Limb (tissue), 2 donors: Measurements from ENCODE around the gene PRKCZ.

ENCODE experiments used
- DNase-seq, 2 donors: peaks; one replicate each; pipeline ENCODE4 v3.0.0-alpha.2; 2016; ENCODE audit errors: extremely low spot score in 2 of 2

PRKCZ gene

DNA sequence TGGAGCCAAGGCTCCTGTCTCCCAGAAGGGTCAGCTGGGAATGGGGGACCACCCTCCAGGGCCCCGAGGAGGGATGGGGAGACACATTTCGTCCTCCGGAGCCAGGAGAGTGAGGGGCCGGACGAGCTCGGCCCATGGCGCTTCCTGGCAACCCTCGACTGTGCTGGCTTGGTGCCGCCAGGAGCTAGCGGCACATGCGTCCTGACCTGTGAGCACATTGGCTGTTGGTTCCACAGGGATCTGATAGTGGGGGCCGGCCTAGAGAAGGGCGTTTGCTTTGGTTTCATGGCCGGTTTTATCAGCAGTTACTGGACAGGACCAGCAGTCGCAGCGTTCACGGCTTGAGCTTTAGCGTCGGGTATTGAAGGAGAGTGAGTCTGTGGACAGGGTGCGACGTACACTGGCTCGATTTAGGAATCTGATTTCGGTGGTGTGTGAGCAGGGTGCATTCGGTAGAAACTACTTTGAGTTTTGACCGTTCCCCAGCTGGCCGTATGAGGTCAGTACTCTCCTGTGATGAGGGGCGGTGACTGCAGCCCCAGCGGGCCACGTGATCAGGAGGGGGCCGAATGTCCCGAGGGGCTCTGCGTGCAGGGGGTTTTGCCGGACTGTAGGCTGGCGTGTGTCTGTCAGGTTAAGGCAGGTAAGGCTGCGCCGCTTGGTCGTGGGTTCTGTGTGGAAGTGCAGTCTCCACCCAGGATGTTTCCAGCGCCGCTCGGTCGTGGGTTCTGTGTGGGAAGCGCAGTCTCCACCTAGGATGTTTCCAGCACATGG lies 125.7 kb downstream of the PRKCZ start:
- no peak for DNase-seq

DNA sequence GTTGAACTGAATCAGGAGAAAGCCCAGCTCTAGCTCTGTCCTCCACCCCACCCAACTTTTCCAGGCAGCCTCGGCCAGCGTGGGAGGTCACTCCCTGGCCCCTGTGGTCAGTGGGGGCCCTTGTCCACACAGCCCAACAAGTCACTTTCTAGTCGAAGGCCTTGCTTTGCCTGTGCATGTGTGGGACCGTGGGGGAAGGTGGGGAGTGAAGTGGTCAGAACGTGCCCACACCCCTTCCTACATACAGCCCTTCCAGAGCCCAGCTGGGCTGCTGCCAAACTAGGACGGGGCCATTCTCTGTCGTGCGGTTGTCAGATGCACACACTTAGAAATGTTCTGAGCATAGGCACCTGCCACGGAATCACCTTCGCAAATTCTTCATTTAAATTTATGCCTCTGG lies 126.4 kb downstream of the PRKCZ start:
- DNase-seq: no peak

DNA sequence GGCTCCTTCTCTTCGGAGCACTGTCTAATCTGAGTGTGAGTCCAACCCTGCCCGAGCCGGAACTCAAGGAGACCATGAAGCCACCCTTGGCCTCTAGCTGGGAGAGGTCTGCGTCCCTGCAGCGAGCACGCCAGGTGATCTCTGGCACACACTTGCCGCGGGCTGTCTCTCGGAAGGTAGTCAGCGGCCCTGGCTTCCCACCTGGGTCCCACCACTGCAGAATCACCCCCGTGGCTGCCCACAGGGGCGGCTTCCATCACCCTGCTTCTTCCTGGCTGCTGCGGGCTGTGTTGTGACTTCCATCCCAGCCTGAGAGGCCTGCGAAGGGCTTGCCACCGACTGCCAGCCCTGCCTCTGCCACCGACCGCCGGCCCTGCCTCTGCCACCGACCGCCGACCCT lies 127.3 kb downstream of the PRKCZ start:
- no peak for DNase-seq

DNA sequence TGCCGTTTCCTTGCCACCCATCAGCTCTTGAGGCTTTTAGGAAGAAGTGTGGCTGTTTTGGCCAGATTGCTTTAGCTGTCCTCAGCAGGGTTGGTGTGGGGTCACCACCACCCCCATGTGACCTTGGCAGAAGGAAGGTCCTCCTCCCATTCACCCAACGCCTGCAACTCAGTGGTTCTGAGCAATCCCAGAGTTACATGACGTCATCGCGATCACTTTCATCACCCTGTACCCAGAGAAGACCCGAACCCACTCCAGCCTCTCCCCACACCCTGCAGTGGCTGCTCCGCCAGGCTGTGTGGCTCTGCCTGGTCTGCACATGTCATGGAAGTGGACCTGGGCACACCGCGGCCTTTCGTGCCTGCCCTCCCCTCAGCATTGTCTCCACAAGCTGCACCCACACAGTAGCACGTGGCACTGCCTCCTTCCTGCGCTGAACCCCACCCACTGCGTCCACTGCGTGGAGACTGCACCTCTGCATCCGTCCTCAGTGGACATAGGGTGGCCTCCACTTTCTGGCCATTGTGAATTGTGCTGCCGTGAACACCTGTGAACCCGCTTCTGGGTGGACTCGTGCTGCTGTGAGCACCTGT lies 127.8 kb downstream of the PRKCZ start:
- no peak for DNase-seq

DNA sequence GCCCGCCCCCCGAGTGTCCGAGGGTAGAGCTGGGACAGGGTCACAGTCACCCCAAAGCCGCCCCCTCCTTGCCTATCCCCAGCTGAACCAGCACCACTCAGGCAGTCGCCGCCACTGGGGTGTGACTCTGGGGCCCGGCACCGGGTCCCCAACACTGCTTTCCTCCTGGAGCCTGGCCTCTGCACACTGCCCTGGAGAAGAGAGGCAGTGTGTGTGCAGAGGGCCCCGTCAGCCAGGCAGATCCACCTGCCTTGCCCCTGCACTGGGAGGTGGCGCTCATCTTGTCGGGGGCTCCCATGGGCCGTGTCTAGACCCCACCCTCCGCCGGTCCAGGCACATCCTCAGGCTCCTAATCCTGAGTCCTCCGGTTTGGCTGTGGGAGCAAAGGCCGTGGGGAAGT lies 128.7 kb downstream of the PRKCZ start:
- no peak for DNase-seq

DNA sequence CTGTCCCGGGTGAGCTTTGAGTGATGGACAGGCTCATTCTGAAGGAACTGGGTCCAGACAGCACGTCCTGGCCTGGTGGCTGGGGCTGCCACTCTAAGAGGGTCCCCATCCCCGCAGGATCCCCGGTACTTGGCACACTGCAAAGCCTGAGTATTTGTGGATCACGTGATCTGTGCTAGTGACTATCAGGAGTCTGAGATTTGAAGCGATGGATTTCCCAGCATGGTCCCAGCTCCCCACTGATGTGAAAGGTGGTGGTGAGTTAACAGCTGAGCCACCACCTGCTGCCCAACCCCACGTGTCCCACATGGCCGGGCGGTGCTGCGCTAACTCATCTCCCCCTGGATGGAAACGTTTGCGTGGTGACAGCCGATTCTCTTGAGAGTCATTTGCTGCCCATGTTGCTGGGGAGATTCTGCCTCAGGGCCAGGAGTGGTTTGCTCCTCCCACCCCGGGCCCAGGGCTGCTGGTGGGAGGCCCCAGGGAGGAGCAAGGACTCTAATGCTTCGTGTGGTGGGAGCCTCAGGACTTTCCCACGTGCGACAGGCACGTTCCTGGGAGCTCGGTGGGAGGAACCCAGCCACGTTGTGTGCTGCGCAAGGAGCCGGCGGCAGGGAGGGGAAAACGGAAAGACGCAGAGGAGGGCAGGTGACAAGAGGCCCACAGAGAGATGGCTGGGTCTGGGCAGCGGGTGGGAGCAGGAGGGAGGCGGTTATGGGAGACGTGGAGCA lies 129.2 kb downstream of the PRKCZ start:
- no peak for DNase-seq

DNA sequence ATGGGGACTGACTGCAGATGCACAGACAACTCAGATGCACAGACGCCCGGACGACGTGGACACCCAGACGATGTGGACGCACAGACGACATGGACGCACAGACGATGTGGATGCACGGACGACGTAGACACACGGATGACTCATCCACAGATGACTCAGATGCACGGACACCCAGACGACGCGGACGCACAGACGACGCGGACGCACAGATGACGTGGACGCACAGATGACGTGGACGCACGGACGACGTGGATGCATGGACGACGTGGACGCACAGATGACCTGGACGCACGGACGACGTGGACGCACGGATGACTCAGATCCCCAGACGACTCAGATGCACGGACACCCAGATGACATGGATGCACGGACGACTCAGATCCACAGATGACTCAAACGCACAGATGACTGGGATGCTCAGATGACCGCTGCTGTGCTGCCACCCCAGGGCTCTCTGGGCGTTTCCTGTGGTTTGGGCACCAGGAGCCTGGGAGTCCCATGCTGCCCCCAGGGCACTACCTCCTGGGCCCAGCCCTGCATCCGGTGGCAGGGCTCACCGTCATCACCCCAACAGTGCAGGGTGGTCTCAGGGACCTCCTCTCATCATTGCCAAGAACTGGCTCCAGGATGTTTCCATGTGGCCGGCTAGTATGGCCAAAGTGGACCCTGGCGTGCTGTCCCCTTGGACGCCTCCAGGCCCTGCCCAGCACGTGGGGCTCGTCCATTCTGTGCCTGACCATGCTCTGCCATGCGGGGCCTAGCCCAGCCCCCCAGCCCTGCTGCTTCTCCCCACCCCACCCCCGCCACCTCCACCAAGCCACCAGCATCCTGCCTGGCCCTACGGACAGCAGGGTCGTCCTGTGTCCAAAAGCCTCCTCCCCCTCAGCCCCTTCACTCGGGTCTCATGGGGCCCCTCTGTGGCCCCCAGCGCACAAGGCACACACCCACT lies 130.4 kb downstream of the PRKCZ start:
- DNase-seq: no peak

DNA sequence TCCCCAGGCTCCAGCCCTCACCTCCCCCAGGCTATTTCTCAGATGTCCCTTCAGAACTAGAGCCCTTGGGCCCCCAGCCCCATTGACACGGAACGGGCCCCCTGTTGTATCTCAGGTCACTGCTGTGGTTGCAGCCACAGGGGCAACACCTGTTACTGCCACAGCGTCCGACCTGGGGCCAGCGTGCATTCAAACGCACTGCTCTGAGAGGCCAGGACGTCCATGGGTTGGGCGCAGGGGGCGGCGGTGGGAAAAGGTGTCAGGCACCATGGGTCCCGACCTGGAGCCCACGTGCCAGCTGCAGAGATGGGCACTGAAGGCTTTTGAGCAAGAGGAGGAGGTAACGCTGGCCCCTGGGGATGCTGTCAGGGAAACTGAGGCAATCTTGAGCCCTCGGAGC lies 131.1 kb downstream of the PRKCZ start:
- DNase-seq: no peak

DNA sequence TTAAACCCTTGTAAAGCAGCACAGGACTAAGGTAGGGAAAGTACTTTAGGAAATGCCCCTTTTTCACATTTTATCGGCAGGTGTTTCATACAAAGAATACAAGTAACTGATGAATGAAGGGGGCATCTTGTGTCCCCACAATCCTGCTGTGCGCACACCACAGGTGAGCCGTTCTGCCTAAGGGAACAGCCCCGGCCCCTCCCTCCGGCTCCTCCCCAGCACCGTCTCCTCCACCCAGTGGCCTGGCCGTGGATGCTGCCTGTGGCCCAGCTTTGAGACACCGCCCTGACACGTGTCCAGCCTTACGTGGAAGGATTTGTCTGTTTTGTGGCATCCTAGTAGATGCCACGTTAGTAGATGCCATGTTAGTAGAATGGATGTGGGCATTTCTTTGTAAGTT lies 131.5 kb downstream of the PRKCZ start:
- DNase-seq: no peak

DNA sequence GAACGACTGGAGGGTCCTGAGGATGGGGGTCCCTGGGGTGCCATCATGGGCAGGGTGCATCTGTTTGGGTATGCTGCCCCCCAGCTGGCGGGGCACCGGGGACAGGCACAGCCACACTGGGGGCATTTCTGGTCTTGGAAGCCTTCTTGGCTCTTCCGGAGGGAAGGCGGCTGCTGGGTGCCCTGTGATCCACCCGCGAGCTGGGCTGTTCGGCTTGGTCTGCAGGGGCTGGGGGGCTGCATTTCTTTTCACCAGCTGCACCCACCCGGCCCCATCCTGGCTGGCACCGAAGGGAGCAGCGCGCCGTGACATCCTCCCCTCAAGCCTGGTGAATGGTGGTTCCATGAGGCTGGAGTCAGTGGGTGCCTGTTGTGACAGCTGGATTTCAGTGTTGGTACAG lies 132.2 kb downstream of the PRKCZ start:
- no peak for DNase-seq

DNA sequence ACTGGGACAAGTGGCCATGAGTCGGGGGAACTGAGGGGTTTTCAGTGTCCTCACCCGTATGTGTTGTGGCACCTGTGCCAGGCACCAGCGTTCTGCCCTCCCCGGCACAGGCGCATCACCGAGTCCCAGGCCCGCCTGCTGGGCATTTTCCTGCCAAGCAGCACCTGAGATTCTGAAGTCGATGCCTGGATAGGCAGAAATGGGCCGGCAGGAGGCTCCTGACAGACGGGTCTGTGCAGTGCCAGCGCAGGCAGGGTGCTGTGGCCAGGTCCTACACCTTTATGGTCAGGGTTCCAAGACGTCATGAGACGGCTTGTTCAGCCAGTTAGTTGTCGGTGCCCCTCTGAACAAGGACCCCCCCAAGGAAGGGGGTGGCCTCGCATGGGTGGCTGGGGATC lies 133.7 kb downstream of the PRKCZ start:
- no peak for DNase-seq

DNA sequence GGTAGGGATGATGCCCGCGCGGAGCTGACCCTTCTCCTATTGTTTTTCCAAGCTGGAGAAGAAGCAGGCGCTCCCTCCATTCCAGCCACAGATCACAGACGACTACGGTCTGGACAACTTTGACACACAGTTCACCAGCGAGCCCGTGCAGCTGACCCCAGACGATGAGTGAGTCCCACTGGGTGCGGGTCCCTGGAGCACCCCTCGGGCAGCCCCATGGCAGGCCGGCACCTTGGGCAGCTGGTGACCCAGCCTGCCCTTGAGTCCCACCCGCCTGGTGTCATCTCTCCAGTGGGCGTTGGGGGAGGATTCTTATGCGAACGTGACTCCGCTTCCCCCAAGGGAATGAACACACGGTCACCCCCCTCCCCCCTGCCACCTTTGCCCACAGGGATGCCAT lies 134.3 kb downstream of the PRKCZ start:
- peak in 1 of 2 donors; percentile 28 for DNase-seq

DNA sequence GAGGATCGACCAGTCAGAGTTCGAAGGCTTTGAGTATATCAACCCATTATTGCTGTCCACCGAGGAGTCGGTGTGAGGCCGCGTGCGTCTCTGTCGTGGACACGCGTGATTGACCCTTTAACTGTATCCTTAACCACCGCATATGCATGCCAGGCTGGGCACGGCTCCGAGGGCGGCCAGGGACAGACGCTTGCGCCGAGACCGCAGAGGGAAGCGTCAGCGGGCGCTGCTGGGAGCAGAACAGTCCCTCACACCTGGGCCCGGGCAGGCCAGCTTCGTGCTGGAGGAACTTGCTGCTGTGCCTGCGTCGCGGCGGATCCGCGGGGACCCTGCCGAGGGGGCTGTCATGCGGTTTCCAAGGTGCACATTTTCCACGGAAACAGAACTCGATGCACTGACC lies 134.7 kb downstream of the PRKCZ start:
- peak in 1 of 2 donors; percentile 21 for DNase-seq

DNA sequence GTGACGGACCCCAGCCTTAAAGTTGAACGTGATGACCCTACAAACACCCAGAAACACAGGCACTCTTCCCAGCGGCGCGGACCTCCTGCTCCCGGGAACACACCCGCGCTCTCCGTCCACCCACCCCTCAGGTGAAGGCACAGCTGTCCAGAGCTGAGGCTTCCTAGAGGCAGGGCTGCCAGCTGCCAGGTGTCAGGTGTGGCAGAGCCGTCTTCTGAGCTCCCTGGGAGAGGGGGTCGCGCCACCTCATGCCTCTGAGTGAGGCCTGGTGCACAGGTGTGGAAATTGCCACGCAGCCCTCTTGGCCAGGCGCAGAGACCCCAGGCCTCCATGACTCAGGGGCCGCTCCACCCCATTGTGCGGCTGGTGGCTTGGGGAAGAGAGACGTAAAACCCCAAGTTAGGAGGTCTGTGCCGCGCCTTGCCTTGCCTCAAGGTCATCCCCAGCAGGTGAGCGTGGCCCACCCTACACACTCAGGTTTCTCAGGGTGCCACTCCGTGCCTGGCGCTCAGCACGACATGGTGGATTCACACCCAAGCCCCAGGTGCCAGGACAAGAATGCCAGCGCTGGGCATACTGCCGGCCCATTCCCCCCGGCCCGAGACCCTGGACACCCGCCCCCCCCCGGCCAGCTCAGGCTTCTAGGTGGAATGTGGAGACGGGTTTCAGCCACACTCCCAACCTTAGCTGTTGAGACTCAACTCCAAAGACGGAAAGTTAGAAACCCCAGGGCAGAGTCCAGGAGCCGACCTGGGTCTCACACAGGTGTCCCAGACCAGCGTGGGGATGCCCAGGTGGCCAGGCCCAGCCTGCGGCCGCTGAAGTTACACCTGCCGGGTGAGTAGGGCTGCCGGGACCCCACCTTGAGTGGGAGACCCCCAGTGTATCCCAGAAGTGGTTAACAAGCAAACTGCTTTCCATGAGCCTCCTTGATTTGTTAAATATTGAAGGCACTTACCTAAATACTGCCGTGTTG lies 136.0 kb downstream of the PRKCZ start:
- peak in 1 of 2 donors; percentile 34 for DNase-seq

DNA sequence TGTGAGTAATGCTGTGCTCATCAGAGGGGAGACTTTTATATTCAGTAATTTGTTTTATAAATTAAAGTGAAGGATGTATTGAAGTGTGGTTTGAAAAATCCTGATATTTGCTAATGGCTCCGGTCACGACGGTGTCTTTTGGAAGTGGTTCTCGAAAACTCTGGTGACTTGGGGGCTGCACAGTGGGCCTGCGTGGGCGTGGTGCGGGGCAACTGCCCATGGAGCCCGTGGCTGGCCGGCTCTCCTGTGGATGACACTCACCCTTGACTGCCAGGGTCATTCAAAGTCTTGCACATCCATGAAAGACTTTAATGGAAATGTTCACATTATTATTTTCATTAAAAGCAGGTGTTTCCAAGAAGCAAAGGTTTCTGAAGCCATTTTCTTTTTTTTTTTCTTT lies 136.7 kb downstream of the PRKCZ start:
- no peak for DNase-seq

DNA sequence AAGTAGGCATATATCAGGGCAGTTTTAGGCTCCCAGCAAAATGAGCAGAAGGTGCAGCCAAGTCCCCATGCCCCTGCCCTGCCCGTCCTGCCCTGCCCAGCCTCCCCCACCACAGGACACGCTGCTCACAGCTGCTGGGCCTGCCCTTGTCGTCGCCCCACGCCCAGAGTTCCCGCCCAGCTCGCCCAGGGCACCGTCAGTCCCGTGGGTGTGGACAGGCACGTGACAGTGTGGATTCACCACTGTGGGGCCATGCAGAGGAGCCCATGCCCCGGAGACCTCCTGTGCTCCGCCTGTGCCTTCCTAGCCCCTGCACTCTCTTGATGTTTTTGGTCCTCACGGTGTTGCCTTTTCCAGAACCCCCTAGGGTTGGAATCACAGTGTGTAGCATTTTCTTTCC lies 137.4 kb downstream of the PRKCZ start:
- DNase-seq: no peak

DNA sequence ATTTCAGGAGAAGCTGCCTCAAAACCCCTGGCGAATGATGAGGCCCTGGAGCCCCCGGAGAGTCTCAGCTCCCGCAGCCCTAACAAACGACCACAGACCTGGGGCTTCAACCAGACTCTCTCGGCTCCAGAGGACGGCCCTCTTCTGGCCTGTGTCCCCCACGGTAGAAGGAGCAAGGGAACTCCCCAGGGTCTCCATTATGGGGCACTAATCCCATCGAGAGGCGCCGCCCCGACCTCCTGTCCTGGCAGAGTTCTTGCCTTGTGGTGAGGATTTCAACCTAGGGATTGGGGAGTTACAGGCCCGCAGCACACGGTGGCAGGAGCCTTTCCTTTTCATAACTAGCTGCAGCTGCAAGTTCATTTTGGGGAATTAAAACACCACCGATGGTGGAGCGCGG lies 138.1 kb downstream of the PRKCZ start:
- DNase-seq: no peak

DNA sequence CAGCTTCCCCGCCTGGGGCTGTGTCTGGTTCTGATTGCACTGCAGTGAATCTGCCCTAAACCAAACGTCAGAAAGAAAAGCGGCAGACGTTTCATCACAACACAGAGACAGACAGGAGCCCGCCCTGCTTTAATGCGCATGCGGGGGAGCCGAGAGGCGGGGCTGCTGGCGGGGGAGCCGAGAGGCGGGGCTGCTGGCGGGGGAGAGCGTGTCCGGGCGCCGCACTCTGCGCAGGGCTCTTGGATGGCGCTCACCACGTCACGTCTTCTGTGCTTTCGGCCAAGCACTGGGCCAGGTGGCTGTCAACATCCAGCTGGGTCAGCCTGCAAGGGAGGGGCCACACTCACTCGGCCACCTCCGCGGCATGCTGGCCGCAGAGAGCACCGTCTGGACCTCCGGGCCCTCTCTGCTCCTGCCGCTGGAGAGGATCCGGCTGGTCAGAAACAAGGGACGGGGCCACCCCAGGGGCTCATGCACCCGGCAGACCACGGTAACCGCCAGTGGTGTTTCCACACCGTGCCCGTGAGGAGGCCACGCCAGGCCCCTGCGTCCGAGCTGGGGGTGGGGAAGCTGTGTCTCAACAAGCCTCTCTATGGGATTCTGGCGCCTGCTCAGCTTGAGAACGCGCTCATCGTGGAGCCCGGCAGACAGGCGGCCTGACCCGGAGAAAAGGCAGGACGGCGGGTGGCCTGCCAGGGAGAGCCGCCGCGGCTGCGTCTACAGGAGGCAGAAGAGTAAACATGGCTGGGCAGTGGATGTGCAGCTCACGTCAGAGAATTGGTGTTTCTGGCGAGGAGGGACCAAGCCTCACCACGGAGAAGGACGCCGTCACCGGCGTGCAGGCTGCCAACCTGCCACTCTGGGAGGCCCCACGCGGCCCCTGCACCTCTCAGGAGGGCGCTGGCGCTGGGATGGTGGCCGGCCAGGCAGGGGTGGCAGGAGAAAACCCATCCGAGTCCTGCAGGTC lies 139.5 kb downstream of the PRKCZ start:
- peak; percentile 93 to 95 for DNase-seq

DNA sequence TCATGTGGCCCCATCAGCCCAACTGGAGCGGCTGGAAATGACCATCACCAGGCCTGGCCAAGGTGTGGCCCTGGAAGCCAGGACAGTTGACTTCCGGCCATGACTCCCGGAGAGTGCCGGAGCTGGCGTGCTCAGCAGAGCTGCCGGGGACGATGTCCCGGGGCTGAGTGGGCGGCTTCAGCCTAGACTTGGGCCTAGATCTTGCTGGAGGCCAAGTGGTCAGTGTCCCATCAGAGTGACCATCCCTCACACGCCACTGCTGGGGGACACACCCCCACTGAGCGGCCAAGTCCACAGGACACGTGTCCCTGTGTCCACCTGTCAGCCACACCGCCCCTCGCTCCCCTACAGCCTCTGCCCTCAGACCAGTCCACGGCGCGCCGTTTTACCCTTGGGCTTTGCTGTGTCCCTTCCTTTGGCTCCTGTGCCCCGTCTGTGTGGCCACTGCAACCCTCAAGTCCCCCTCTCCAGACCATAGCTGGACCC lies 140.3 kb downstream of the PRKCZ start:
- DNase-seq: no peak
